ENCODE measurements around the gene EFTUD2. TPM values are rescaled to one million over a fixed set of nuclear protein-coding genes. Genes with fewer than 3 reads are reported as not detected.

The EFTUD2 gene
- polyA plus RNA-seq, 3 donors: 82.9 to 144 (median 104) TPM

GRCh38 chr17:44940768-44941167, 41.5 kb upstream of the EFTUD2 start:
- Histone ChIP-seq H2AFZ (ENCODE audit: insufficient read depth, low read depth, low read length, poor library complexity, severe bottlenecking) (no peak overlapping the region), H3K36me3 (replicated peaks in 1 of 2; ENCODE audit: control insufficient read depth in 1 of 2, insufficient read depth in 2 of 2, low read length in 2 of 2) (peaks cover 9 to 41% of the 10 kb centered on the region in 2 donors), H3K27ac (ENCODE audit: low read depth in 1 of 2, low read length in 2 of 2) (no peak overlapping the region), H3K27me3 (ENCODE audit: control insufficient read depth in 2 of 2, insufficient read depth in 2 of 2, low read length in 2 of 2) (no peaks in the 10 kb centered on the region), H3K9ac (ENCODE audit: insufficient read depth, low read length, poor library complexity, severe bottlenecking) (no peak overlapping the region), H4K20me1 (ENCODE audit: insufficient read depth, low read length) (no peaks in the 10 kb centered on the region), H3K4me3 (replicated peaks in 1 of 3; ENCODE audit: low read depth in 2 of 3, low read length in 3 of 3) (no peak overlapping the region), H3K79me2 (ENCODE audit: insufficient read depth, low read length) (peaks cover 95% of the 10 kb centered on the region), H3K4me2 (replicated peaks; ENCODE audit: extremely low read depth, low read length, poor library complexity, severe bottlenecking) (no peak overlapping the region), H3K4me1 (ENCODE audit: control insufficient read depth in 1 of 2, insufficient read depth in 2 of 2, low read length in 2 of 2) (peaks cover 0 to 4% of the 10 kb centered on the region in 2 donors), H3K9me3 (replicated peaks in 1 of 2; ENCODE audit: control insufficient read depth in 1 of 2, insufficient read depth in 1 of 2, low read length in 2 of 2) (no peaks in the 10 kb centered on the region)
- H3K27ac Mint-ChIP-seq: no peak overlapping the region
- peaks cover 2% of the 10 kb centered on the region for H3K4me1 Mint-ChIP-seq
- peaks cover 0 to 5% (median 2%) of the 10 kb centered on the region in 7 donors for H3K9me3 Mint-ChIP-seq
- H3K4me3 Mint-ChIP-seq: no peak overlapping the region
- 100% methylated on average over 1 of the region's 1 CpG for whole genome bisulfite sequencing (ENCODE audit: insufficient coverage)
- no peak for TF ChIP-seq CTCF (IDR thresholded peaks at IDR 0.05)
- no peak for DNase-seq
- peaks cover 0 to 2% (median 0%) of the 10 kb centered on the region in 3 donors for H3K27me3 Mint-ChIP-seq (ENCODE audit: low read depth in 3 of 3)
- intact Hi-C loops (cut with micrococcal nuclease): no loop called here
- H3K36me3 Mint-ChIP-seq: peaks cover 18 to 56% of the 10 kb centered on the region in 2 donors

DNA sequence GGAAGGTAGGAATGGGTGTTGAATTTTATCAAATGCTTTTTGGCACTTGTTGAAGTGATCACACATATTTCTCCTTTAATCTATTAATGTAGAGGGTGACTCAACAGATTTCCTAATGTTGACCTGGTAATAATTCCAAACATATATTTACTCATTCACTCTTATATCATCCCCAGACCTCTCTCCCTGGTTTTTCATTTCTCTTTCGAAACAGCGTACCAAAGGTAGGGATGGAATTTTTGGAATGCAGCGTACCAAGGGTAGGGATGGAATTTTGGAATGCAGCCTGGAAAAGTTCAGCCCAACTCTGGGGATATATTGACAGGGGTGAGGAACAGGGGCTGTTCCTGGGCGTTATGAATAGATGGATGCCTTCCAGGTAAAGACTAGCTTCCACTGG, 41.1 kb upstream of the EFTUD2 start:
- no peak overlapping the region for H3K4me3 ChIP-seq (replicated peaks in 1 of 3; ENCODE audit: low read depth in 2 of 3, low read length in 3 of 3)
- Mint-ChIP-seq H3K27me3 (ENCODE audit: low read depth in 3 of 3) (peaks cover 0 to 2% (median 0%) of the 10 kb centered on the region in 3 donors), H3K4me3 (no peak overlapping the region), H3K36me3 (peaks cover 23 to 61% of the 10 kb centered on the region in 2 donors), H3K27ac (no peak overlapping the region), H3K9me3 (peaks cover 0 to 5% (median 2%) of the 10 kb centered on the region in 7 donors), H3K4me1 (peaks cover 2% of the 10 kb centered on the region)
- no peak overlapping the region for H3K4me2 ChIP-seq (replicated peaks; ENCODE audit: extremely low read depth, low read length, poor library complexity, severe bottlenecking)
- TF ChIP-seq CTCF (IDR thresholded peaks at IDR 0.05): no peak
- H3K4me1 ChIP-seq (ENCODE audit: control insufficient read depth in 1 of 2, insufficient read depth in 2 of 2, low read length in 2 of 2): no peaks in the 10 kb centered on the region
- peaks cover 95% of the 10 kb centered on the region for H3K79me2 ChIP-seq (ENCODE audit: insufficient read depth, low read length)
- WGBS (ENCODE audit: insufficient coverage): 100% methylated on average over 2 of the region's 4 CpGs
- no peak for DNase-seq
- H2AFZ ChIP-seq (ENCODE audit: insufficient read depth, low read depth, low read length, poor library complexity, severe bottlenecking): no peak overlapping the region
- intact Hi-C loops (cut with micrococcal nuclease): no loop called here
- H3K9me3 ChIP-seq (replicated peaks in 1 of 2; ENCODE audit: control insufficient read depth in 1 of 2, insufficient read depth in 1 of 2, low read length in 2 of 2): no peaks in the 10 kb centered on the region
- H3K27ac ChIP-seq (ENCODE audit: low read depth in 1 of 2, low read length in 2 of 2): no peak overlapping the region
- H3K27me3 ChIP-seq (ENCODE audit: control insufficient read depth in 2 of 2, insufficient read depth in 2 of 2, low read length in 2 of 2): no peaks in the 10 kb centered on the region
- H3K36me3 ChIP-seq (replicated peaks in 1 of 2; ENCODE audit: control insufficient read depth in 1 of 2, insufficient read depth in 2 of 2, low read length in 2 of 2): peaks cover 13 to 45% of the 10 kb centered on the region in 2 donors
- no peak overlapping the region for H3K9ac ChIP-seq (ENCODE audit: insufficient read depth, low read length, poor library complexity, severe bottlenecking)
- H4K20me1 ChIP-seq (ENCODE audit: insufficient read depth, low read length): no peaks in the 10 kb centered on the region

Measured in CD14-positive monocyte (primary cell).